Measurements from ENCODE around the gene SUPT3H.

- no peak for TF ChIP-seq TAF1 (IDR thresholded peaks at IDR 0.05; ENCODE audit: low read depth)
- no peak for TF ChIP-seq EP300 (IDR thresholded peaks at IDR 0.05; ENCODE audit: borderline replicate concordance)
- no peak for TF ChIP-seq RAD21 (IDR thresholded peaks at IDR 0.05; ENCODE audit: low read depth)
- TF ChIP-seq MAX (IDR thresholded peaks at IDR 0.05), result no peak
- no peak for TF ChIP-seq YY1 (IDR thresholded peaks at IDR 0.05; ENCODE audit: low read depth)
- TF ChIP-seq NFIC (IDR thresholded peaks at IDR 0.05), result no peak
- no peak for TF ChIP-seq EGR1 (IDR thresholded peaks at IDR 0.05)
- no peak for TF ChIP-seq CREB1 (IDR thresholded peaks at IDR 0.05; ENCODE audit: low read depth)
- TF ChIP-seq REST (IDR thresholded peaks at IDR 0.05; ENCODE audit: low read depth), result no peak
These were observed 410.3 kb downstream of the SUPT3H start for GRCh38 chr6:44967481-44967880.
